PC-9 (cell line): ENCODE measurements around the gene ZNF709. TPM values are rescaled to one million over a fixed set of nuclear protein-coding genes. Genes with fewer than 3 reads are reported as not detected.
"Not testable (repeated sequence)": the region's sequence is repeated elsewhere in the genome, so short reads cannot be mapped to it uniquely, and the experiment has no call there.

Source experiments
- BruUV-seq: library from RNA; stranded (reverse); fragments of 400-500 nt; replicated peaks from 2 replicates; lab custom pipeline; 2021; lab: Mats Ljungman, UMichigan
- CTCF ChIA-PET: fragments of 300-600 bp; sonication (Branson Sonifier 250); formaldehyde crosslinking; loops from one replicate; lab custom pipeline; 2022; ENCODE audit warnings: antibody characterized with exemption; lab: Charles Lee
- POLR2A ChIA-PET: fragments of 300-600 bp; sonication (Branson Sonifier 250); formaldehyde crosslinking; loops from one replicate; lab custom pipeline; 2022; ENCODE audit warnings: antibody characterized with exemption; ENCODE audit not compliant: unreplicated experiment; lab: Charles Lee
- DNase-seq, 2 experiments: peaks; one replicate each; pipeline versions ENCODE4 v3.0.0 to v3.0.0-alpha.2; 2015 to 2022; ENCODE audit warnings: mixed read lengths in 1 of 2
- H2AFZ ChIP-seq: fragments of 200-600 bp; sonication (generic); 2 replicates; pipeline ENCODE4 v1.8.1; 2017; ENCODE audit warnings: antibody characterized with exemption
- H3F3A ChIP-seq: fragments of 200-600 bp; sonication (generic); 2 replicates; pipeline ENCODE4 v1.8.1; 2017; ENCODE audit warnings: antibody characterized with exemption, mild to moderate bottlenecking, low read depth; ENCODE audit not compliant: insufficient read depth
- H3K27ac ChIP-seq: fragments of 200-600 bp; sonication (generic); 2 replicates; pipeline ENCODE4 v1.6.1; 2016; ENCODE audit warnings: mixed run types
- H3K27me3 ChIP-seq: fragments of 200-600 bp; sonication (generic); 2 replicates; pipeline ENCODE4 v1.6.1; 2016; ENCODE audit warnings: low read depth, mixed run types; ENCODE audit not compliant: insufficient read depth
- H3K36me3 ChIP-seq: fragments of 200-600 bp; sonication (generic); 2 replicates; pipeline ENCODE4 v1.6.1; 2016; ENCODE audit warnings: low read depth, mixed run types
- H3K4me1 ChIP-seq: fragments of 200-600 bp; sonication (generic); replicated peaks from 2 replicates; pipeline ENCODE4 v1.6.1; 2016; ENCODE audit warnings: mixed run types; ENCODE audit not compliant: insufficient read depth
- H3K4me2 ChIP-seq: fragments of 200-600 bp; sonication (generic); 2 replicates; pipeline ENCODE4 v1.6.1; 2017; ENCODE audit warnings: mixed run types
- H3K4me3 ChIP-seq: fragments of 200-600 bp; sonication (generic); 2 replicates; pipeline ENCODE4 v1.6.1; 2016; ENCODE audit warnings: mixed run types
- H3K79me2 ChIP-seq: fragments of 200-600 bp; sonication (generic); 2 replicates; pipeline ENCODE4 v1.6.1; 2017; ENCODE audit warnings: low read depth, mixed run types
- H3K9me2 ChIP-seq: fragments of 200-600 bp; sonication (generic); 2 replicates; pipeline ENCODE4 v1.8.1; 2017; ENCODE audit warnings: mild to moderate bottlenecking; ENCODE audit not compliant: insufficient read depth
- H3K9me3 ChIP-seq: fragments of 200-600 bp; sonication (generic); 2 replicates; pipeline ENCODE4 v1.8.1; 2016; ENCODE audit warnings: low read depth; ENCODE audit not compliant: insufficient read depth
- H4K20me1 ChIP-seq: fragments of 200-600 bp; sonication (generic); 2 replicates; pipeline ENCODE4 v1.8.1; 2017; ENCODE audit not compliant: insufficient read depth
- EZH2 ChIP-seq: fragments of 200-600 bp; sonication (generic); IDR thresholded peaks from 2 replicates; pipeline ENCODE4 v1.8.0; 2017; ENCODE audit warnings: antibody characterized with exemption, low read depth
- intact Hi-C: fragments of 100-400 bp; cut with micrococcal nuclease; formaldehyde crosslinking; loops from one replicate; pipeline ENCODE4 v1.10.0; 2022; ENCODE audit not compliant: unreplicated experiment
- total RNA-seq: library from RNA; stranded (reverse); gene quantifications from 2 replicates; pipeline ENCODE4 v1.2.3, GENCODE V29; 2021
- TF ChIP-seq, protein P1 (sequence below): fragments of 200-600 bp; sonication (generic); conservative IDR thresholded peaks from 2 replicates; pipeline ENCODE4 v1.6.1; 2017; ENCODE audit warnings: mixed run types, antibody characterized with exemption, mild to moderate bottlenecking, moderate library complexity

ZNF709 gene
- total RNA-seq, 1 experiment from 2014 or later: 1.6 TPM

- H3K9me2 ChIP-seq, H3K27me3 ChIP-seq, H3K4me1 ChIP-seq, CTCF ChIA-PET, BruUV-seq, H3K4me3 ChIP-seq, H3K79me2 ChIP-seq, DNase-seq, H3K27ac ChIP-seq, H2AFZ ChIP-seq, H4K20me1 ChIP-seq, H3K4me2 ChIP-seq, intact Hi-C loops, H3F3A ChIP-seq, POLR2A ChIA-PET: not testable (repeated sequence)
- Histone ChIP-seq H3K36me3 (peaks cover 15% of the 10 kb centered on the region), H3K9me3 (peaks cover 18% of the 10 kb centered on the region)
Observed at GRCh38 chr19:12430726-12431299, 53.8 kb downstream of the ZNF709 start.

DNA sequence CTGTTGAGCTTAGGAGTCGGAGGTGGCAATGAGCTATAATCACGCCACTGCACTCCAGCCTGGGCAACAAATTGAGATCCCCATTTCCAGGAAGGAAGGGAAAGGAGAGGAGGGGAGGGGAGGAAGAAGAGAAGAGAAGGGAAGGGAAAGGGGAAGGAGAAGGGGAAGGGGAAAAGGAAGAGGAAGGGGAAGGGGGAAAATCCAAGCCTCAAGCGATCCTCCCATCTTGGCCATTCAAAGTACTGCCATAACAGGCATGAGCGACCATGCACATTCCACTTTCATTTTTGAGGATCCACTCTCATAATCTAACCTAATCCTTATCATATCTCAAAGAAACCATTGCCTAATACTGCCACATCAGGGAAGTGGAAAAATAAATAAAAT is 58.7 kb downstream of the ZNF709 start:
- H3K36me3 ChIP-seq: peaks cover 7% of the 10 kb centered on the region
- CTCF ChIA-PET: interaction anchor here (0.6 kb wide), 1 partner anchor 971 kb away, joined by 3 read pairs; no protein-coding TSS in a partner anchor

DNA sequence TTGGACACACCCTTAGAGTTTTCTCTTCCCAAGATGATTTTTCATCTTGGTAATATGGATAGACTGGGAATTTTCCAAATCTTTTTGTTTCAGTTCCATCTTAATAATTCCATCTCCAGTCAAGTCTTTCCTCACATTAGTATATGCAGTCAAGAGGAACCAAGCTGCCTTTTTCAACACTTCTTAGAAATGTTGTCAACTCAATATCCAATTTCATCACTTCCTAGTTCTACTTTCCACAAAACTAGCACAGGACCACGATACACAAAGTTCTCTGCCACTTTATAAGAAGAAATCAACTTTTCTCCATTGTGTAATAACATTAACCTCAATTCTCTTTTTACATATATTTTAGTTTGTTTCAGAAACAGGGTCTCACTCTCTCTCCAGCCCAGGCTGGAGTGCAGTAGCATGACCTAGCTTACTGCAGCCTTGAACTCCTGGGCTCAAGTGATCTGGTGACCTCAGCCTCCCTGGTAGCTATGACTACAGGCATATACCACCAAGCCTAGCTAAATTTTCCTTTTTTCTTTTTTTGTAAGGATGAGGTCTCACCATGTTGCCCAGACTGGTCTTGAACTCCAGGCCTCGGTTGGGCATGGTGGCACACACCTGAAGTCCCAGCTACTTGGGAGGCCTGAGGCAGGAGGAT is 59.3 kb downstream of the ZNF709 start:
- no TSS peak for BruUV-seq
- Histone ChIP-seq H3K4me2 (no peak overlapping the region), H3K27me3 (no peaks in the 10 kb centered on the region), H2AFZ (no peak overlapping the region), H3F3A (no peaks in the 10 kb centered on the region), H3K27ac (no peak overlapping the region), H4K20me1 (no peaks in the 10 kb centered on the region), H3K36me3 (peaks cover 2% of the 10 kb centered on the region; the same call in 1 of the 2 replicates), H3K4me3 (no peak overlapping the region), H3K4me1 (no peaks in the 10 kb centered on the region), H3K9me3 (peaks cover 13% of the 10 kb centered on the region), H3K79me2 (no peaks in the 10 kb centered on the region), H3K9me2 (no peaks in the 10 kb centered on the region)
- intact Hi-C loops: no loop called here
- TF ChIP-seq, protein P1, sequence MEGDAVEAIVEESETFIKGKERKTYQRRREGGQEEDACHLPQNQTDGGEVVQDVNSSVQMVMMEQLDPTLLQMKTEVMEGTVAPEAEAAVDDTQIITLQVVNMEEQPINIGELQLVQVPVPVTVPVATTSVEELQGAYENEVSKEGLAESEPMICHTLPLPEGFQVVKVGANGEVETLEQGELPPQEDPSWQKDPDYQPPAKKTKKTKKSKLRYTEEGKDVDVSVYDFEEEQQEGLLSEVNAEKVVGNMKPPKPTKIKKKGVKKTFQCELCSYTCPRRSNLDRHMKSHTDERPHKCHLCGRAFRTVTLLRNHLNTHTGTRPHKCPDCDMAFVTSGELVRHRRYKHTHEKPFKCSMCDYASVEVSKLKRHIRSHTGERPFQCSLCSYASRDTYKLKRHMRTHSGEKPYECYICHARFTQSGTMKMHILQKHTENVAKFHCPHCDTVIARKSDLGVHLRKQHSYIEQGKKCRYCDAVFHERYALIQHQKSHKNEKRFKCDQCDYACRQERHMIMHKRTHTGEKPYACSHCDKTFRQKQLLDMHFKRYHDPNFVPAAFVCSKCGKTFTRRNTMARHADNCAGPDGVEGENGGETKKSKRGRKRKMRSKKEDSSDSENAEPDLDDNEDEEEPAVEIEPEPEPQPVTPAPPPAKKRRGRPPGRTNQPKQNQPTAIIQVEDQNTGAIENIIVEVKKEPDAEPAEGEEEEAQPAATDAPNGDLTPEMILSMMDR: no peak
- TF ChIP-seq EZH2: no peak
- DNase-seq: no peak
- CTCF ChIA-PET: interaction anchor here (0.6 kb wide), 1 partner anchor 971 kb away, joined by 3 read pairs; no protein-coding TSS in a partner anchor
- POLR2A ChIA-PET: no interaction called here

More for the DNA sequence above, 58.7 kb downstream of the ZNF709 start:
- H3K9me3 ChIP-seq: peaks cover 19% of the 10 kb centered on the region
- no peak overlapping the region for H3K4me2 ChIP-seq
- H3K79me2 ChIP-seq: no peaks in the 10 kb centered on the region
- POLR2A ChIA-PET: no interaction called here
- H4K20me1 ChIP-seq: no peaks in the 10 kb centered on the region
- no peaks in the 10 kb centered on the region for H3K4me1 ChIP-seq
- TF ChIP-seq, protein P1: no peak
- TF ChIP-seq EZH2: no peak
- H3K4me3 ChIP-seq: no peak overlapping the region
- DNase-seq: no peak
- H3K27me3 ChIP-seq: no peaks in the 10 kb centered on the region
- BruUV-seq: no TSS peak
- intact Hi-C loops: no loop called here
- no peaks in the 10 kb centered on the region for H3K9me2 ChIP-seq
- no peak overlapping the region for H2AFZ ChIP-seq
- H3F3A ChIP-seq: no peaks in the 10 kb centered on the region
- no peak overlapping the region for H3K27ac ChIP-seq

- H3K79me2 ChIP-seq, H3K36me3 ChIP-seq, H3K27ac ChIP-seq, CTCF ChIA-PET, H2AFZ ChIP-seq, H3K27me3 ChIP-seq, DNase-seq, intact Hi-C loops, H3K4me2 ChIP-seq, H3K9me3 ChIP-seq, BruUV-seq, H3K4me3 ChIP-seq, POLR2A ChIA-PET, H3K4me1 ChIP-seq, H3F3A ChIP-seq, H4K20me1 ChIP-seq, H3K9me2 ChIP-seq: not testable (repeated sequence)
Observed at GRCh38 chr19:12417273-12417672, 67.3 kb downstream of the ZNF709 start.
